Mesothelial cell of epicardium (in vitro differentiated cells): ENCODE data around the gene SUMO1. TPM values are rescaled to one million over a fixed set of nuclear protein-coding genes. Genes with fewer than 3 reads are reported as not detected.

Experiments
- DNase-seq, 2 experiments: peaks; one replicate each; pipeline ENCODE4 v3.0.0; 2021; ENCODE audit warnings: low spot score in 2 of 2; ENCODE audit not compliant: unreplicated experiment in 2 of 2
- H3K27ac Mint-ChIP-seq: 2 replicates; pipeline ENCODE4 v1.8.0; 2021; ENCODE audit warnings: mixed read lengths
- H3K27me3 Mint-ChIP-seq: 2 replicates; pipeline ENCODE4 v1.8.0; 2021; ENCODE audit warnings: low read depth, mixed read lengths
- H3K36me3 Mint-ChIP-seq: 2 replicates; pipeline ENCODE4 v1.8.0; 2021; ENCODE audit warnings: mixed read lengths
- H3K4me1 Mint-ChIP-seq: 2 replicates; pipeline ENCODE4 v1.8.0; 2021; ENCODE audit warnings: mixed read lengths
- H3K4me3 Mint-ChIP-seq: 2 replicates; pipeline ENCODE4 v1.8.0; 2021; ENCODE audit warnings: mild to moderate bottlenecking, moderate library complexity, mixed read lengths
- H3K9me3 Mint-ChIP-seq: 2 replicates; pipeline ENCODE4 v1.8.0; 2021; ENCODE audit warnings: mixed read lengths
- CTCF ChIP-seq: fragments of 200-600 bp; sonication (generic); IDR thresholded peaks from one replicate; pipeline ENCODE4 v1.5.0; 2021; ENCODE audit warnings: antibody characterized with exemption; ENCODE audit not compliant: unreplicated experiment
- total RNA-seq: library from RNA; stranded (reverse); gene quantifications from 3 replicates; pipeline ENCODE4 v1.2.1, GENCODE V29; 2021

Gene SUMO1
- total RNA-seq, 1 donor from 2014 or later = 106 TPM

DNA sequence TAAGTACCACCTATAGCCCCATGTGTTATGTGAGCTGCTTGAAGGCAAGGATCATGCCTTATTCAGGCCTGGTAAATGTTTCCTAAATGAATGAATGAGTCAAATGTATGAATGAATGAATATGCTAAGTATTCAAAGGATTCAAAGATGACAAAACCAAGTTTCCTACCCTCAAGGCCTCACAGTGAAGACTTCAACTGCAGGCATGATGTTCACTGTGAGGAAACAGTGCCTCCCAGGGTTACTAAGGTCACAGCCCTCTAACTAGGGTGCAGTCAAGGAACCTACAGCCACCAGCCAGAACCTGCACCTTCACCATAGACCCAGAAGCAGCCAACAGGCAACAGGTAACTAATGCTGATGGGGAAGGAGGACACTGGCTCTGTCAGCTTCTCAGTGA, 69.3 kb downstream of the SUMO1 start:
- no peaks in the 10 kb centered on the region for H3K36me3 Mint-ChIP-seq
- no peaks in the 10 kb centered on the region for H3K9me3 Mint-ChIP-seq
- no peak for TF ChIP-seq CTCF
- no peak overlapping the region for H3K4me3 Mint-ChIP-seq
- no peak overlapping the region for H3K27ac Mint-ChIP-seq
- H3K27me3 Mint-ChIP-seq = peaks cover 7% of the 10 kb centered on the region
- peaks cover 36% of the 10 kb centered on the region for H3K4me1 Mint-ChIP-seq
- DNase-seq = no peak

DNA sequence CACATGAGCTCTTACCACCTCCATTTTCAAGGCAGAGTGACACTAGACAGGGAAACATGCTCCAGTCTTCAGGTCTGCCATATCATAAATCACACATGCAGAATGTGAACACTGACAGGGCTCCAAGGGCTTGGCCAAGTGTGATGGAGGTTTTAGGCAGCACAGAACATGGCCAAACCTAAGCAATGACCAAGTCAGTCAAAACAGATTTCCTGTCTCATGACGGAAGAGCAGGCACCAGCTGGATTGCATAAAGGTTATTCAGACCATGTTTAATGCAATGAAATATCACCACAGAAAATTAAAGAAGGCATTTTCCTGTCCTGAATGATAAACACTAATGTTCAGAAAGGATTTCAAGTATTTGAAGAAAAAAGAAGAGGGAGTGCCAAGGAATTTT, 72.5 kb downstream of the SUMO1 start:
- no peak overlapping the region for H3K4me3 Mint-ChIP-seq
- TF ChIP-seq CTCF = no peak
- peak overlapping the region; percentile 64 for H3K27ac Mint-ChIP-seq
- H3K9me3 Mint-ChIP-seq = no peaks in the 10 kb centered on the region
- peaks cover 44% of the 10 kb centered on the region for H3K4me1 Mint-ChIP-seq
- H3K27me3 Mint-ChIP-seq = peaks cover 4% of the 10 kb centered on the region
- H3K36me3 Mint-ChIP-seq = no peaks in the 10 kb centered on the region
- no peak for DNase-seq

DNA sequence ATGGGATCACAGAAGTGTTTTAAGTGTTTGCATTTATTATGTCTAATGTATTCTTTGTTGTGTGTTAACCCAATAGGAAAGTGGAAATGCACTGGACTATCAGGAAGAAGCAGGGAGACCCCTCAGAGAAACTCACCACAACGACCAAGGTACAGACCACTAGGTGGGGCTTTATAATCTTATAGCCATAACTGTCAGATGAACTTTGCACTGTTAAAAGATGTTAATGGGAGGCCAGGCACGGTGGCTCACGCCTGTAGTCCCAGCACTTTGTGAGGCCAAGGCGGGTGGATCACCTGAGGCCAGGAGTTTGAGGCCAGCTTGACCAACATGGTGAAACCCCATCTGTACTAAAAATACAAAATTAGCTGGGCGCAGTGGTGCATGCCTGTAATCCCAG, 73.2 kb downstream of the SUMO1 start:
- DNase-seq = no peak
- Mint-ChIP-seq H3K27me3 (peaks cover 3% of the 10 kb centered on the region), H3K36me3 (no peaks in the 10 kb centered on the region), H3K4me1 (peaks cover 44% of the 10 kb centered on the region), H3K9me3 (no peaks in the 10 kb centered on the region), H3K27ac (peak overlapping the region; percentile 57), H3K4me3 (no peak overlapping the region)
- TF ChIP-seq CTCF = no peak

- Mint-ChIP-seq H3K27me3 (no peaks in the 10 kb centered on the region), H3K9me3 (no peaks in the 10 kb centered on the region), H3K36me3 (no peaks in the 10 kb centered on the region), H3K27ac (peak overlapping the region; percentile 57), H3K4me1 (peaks cover 44% of the 10 kb centered on the region), H3K4me3 (no peak overlapping the region)
- no peak for TF ChIP-seq CTCF
- no peak for DNase-seq
Observed at GRCh38 chr2:202164411-202164810, 74.0 kb downstream of the SUMO1 start.

DNA sequence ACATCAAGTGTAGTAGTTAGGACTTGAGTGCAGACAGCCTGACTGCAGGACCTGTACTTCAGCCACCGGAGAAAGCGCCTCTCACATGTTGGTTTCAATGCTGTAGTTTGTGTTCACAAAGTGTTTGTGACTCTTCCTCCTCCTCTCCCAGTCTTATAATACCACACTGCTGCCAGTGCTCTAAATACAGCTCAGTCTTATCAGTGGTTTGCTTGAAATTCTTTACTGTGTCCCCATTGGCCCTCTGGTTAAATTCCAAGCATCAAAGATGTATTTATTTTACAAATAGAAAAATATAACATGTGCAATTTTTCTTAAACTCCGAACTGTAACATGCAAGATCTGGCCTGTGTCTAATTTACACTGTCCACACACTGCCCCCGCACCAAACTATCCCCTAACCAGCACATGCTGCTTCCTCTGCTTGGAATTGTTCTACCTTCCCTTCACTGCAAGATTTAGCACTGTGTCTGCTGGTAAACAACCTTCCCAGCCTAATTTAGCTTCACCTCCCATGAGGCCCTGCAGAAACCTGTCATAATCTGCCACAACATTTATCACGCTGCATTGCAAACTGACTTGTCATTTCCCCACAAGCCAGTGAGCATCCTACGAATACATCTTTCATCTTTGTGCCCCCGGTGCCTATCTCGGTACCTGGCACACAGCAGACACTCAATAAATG, 77.1 kb downstream of the SUMO1 start:
- H3K4me1 Mint-ChIP-seq = peaks cover 40% of the 10 kb centered on the region
- peak overlapping the region; percentile 81 for H3K27ac Mint-ChIP-seq
- no peaks in the 10 kb centered on the region for H3K9me3 Mint-ChIP-seq
- H3K4me3 Mint-ChIP-seq = no peak overlapping the region
- DNase-seq = no peak
- H3K27me3 Mint-ChIP-seq = no peaks in the 10 kb centered on the region
- H3K36me3 Mint-ChIP-seq = no peaks in the 10 kb centered on the region
- no peak for TF ChIP-seq CTCF
